GM23248 (cell line): ENCODE results near the gene DIABLO.

Source experiments
- EZH2 ChIP-seq: fragments of 200-600 bp; sonication (generic); IDR thresholded peaks from 2 replicates; pipeline ENCODE4 v1.6.1; 2018; ENCODE audit warnings: antibody characterized with exemption, mild to moderate bottlenecking; ENCODE audit not compliant: insufficient read depth, poor library complexity, severe bottlenecking
- EZH2phosphoT487 ChIP-seq: fragments of 200-600 bp; sonication (generic); IDR thresholded peaks from 2 replicates; pipeline ENCODE4 v1.6.1; 2018; ENCODE audit warnings: antibody characterized with exemption, moderate library complexity, mild to moderate bottlenecking, low read depth; ENCODE audit not compliant: insufficient read depth

DNA sequence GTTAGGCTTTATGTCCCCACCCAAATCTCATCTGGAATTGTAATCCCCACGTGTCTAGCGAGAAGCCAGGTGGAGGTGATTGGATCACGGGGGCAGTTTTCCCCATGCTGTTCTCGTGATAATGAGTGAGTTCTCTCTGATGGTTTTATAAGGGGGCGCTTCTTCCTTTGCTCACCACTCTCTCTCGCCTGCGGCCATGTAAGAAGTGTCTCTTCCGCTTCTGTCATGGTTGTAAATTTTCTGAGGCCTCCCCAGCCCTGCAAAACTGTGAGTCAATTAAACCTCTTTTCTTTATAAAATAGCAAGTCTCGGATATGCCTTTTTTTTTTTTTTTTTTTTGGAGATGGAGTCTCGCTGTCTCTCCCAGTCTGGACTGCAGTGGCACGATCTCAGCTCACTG lies 65.1 kb downstream of the DIABLO start:
- no peak for TF ChIP-seq EZH2
- TF ChIP-seq EZH2phosphoT487: no peak
